ENCODE data around the gene NLGN3.

NLGN3 gene

DNA sequence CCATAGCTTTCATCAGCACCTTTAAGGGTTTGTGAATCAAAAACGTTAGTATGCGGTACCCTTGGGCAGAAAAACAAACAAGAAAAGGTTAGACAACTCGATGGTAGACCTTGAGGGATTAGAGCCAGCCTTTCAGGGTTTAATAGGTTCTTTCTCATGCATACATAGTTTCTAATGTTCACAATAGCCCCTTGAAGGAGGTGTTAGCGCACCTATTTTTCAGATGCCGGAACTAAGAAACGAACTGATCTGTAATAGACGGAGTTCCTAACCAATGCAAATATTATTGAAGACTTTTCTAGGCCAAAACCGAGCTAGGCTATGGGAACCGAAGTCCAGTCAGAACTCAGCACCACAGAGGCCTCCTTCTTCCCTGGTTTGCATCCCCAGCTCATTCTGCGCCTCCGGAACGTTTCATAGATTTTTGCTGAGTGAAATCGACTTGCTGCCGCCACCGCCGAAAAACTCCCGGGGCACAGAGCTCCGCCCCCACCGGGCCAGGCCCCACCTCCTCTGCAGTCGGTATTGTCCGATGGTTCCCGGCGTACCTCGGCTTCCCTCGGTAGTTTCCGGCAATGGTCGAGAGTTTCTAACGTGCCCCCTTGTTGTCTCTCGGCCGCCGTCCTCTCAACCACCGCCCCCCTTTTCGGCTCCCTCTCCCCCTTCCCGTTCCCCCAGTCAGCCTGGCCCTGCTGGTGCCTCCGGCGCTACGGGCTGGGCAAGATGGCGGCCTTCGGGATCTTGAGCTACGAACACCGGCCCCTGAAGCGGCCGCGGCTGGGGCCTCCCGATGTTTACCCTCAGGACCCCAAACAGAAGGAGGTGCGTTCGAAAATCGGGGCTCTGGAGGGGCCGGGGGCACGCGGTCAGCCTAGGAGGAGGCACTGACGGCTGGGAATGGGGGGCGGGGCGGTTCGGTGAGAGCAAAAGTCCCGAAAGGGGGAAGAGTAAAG, 26.3 kb upstream of the NLGN3 start, which contains the start of gene MED12:
Gene MED12 (plus strand): TSS at position 565 of the 953 bp plus-strand sequence. CDS start 159 bp downstream, at position 724.
- DNase-seq (ENCODE audit: low read depth in 2 of 2), result peak; percentile 61 to 77

DNA sequence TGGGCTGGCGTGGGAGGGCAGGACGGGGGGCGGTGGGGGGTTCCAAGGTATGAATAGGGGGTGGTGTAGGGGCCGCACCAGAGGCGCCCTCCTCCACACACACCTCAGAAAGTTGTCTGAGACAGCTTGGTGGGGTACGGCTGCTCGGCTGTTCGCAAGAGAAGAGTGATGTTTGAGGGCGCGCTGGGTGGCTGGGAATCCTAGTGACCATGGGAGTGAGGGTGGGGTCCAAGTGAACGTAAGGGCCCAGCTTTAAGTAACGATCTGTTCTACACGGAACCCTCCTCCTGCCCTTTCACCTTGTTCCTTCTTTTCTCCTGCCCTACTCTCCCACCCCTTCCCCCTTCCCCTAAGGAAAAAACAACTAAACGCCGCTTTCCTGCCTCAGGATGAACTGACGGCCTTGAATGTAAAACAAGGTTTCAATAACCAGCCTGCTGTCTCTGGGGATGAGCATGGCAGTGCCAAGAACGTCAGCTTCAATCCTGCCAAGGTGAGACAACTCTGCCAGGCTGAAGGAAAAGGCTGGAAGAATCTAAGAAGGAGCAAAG, 25.6 kb upstream of the NLGN3 start:
- no peak for DNase-seq (ENCODE audit: low read depth in 2 of 2)

DNA sequence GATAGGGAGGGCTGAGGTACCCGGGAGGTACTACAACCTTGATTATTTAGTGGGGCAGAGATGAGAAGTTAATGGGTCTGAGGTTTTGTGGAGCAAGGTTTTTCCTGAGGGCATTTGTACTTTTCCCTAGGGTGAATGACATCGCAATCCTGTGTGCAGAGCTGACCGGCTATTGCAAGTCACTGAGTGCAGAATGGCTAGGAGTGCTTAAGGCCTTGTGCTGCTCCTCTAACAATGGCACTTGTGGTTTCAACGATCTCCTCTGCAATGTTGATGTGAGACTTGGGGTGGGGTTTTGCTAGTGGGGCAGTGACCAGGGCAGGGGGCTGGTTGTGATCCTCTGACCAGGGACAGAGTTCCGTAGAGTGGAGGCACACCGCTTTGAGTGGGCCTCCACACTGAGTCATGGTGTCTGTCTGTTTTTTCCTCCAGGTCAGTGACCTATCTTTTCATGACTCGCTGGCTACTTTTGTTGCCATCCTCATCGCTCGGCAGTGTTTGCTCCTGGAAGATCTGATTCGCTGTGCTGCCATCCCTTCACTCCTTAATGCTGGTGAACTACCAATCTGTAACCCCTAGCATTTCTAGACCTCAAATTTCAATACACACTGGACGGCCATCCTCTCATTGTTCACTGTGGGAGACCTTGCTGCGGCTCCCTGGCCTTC, 16.3 kb upstream of the NLGN3 start:
- no peak for DNase-seq (ENCODE audit: low read depth in 2 of 2)

DNA sequence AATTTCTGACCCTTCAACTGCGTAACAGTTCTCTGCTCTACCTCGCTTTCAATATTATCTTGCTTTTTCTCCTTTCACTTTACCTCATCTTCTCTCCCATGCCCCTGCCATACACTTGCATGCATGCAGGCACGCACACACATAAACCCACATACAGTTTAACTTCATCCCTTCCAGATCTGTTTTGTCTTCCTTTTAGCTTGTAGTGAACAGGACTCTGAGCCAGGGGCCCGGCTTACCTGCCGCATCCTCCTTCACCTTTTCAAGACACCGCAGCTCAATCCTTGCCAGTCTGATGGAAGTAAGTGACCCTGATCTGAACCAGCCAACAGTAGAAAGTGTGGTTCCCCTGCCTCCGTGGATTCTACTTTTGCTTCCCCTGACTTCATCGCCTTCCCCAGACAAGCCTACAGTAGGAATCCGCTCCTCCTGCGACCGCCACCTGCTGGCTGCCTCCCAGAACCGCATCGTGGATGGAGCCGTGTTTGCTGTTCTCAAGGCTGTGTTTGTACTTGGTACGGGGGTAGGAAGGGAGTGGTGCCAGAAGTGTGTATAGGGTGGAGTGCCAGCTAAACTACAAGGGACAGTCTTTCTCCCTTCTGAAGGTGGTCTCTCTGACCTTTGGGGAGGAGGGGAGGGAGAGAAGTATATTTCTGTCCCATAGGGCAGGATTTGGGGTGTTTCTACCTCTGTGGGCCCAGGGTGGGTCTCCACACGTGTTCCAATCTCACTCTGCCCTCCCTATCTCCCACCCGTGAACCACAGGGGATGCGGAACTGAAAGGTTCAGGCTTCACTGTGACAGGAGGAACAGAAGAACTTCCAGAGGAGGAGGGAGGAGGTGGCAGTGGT, 15.5 kb upstream of the NLGN3 start:
- DNase-seq (ENCODE audit: low read depth in 2 of 2), result peak; percentile 65 to 80

DNA sequence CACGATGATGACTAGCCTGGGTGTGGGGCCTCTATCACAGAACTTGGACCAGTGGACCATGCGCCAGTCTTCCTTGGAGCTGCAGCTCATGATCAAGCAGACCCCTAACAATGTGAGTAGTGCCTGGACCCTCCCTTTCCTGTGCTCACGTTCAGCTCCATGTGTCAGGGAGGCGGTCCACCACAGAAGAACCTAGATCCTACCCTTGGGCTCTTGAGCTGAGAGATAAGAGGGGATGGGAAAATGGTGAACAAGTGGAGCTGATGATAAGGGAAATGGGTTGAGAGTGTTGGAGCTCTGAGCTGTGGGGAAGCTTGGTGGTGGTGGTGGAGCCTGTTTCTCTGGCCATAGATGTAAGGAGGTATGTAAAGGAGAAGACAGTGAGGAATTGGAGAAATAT, 13.1 kb upstream of the NLGN3 start:
- DNase-seq (ENCODE audit: low read depth in 2 of 2), result no peak

DNA sequence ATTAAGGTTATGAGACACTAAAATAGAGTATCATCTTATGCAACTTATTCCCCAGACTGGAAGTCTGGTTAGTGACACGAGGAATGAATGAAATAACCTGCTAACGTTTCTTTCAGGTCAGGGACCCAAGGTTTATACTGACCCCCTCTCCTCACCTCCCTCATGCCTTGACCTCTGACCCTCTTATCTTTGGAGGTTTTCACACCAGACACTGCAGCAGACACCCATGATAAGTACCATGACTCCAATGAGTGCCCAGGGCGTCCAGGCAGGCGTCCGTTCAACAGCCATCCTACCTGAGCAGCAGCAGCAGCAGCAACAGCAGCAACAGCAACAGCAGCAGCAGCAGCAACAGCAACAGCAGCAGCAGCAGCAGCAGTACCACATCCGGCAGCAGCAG, 4.2 kb upstream of the NLGN3 start:
- no peak for DNase-seq (ENCODE audit: low read depth in 2 of 2)

DNA sequence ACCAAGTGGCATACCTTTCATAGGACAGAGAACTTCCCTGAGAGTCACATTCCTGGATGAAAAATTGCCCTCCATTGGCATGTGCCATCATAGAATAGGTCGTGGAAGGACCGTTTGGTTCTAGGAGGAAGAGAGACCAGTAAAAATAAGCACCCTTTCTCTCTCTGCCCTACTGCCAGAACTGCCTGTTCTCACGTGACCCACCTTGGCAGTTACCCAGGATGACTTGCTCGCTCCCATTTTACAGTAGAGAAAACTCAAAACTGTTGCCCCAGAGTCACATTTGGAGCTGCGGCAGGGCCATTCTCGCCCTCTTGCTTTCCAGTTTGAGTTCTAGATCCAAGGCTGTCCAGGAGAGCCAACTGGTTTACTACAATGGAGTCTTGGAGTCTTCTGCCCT, 1.1 kb upstream of the NLGN3 start:
- no peak for DNase-seq (ENCODE audit: low read depth in 2 of 2)

DNA sequence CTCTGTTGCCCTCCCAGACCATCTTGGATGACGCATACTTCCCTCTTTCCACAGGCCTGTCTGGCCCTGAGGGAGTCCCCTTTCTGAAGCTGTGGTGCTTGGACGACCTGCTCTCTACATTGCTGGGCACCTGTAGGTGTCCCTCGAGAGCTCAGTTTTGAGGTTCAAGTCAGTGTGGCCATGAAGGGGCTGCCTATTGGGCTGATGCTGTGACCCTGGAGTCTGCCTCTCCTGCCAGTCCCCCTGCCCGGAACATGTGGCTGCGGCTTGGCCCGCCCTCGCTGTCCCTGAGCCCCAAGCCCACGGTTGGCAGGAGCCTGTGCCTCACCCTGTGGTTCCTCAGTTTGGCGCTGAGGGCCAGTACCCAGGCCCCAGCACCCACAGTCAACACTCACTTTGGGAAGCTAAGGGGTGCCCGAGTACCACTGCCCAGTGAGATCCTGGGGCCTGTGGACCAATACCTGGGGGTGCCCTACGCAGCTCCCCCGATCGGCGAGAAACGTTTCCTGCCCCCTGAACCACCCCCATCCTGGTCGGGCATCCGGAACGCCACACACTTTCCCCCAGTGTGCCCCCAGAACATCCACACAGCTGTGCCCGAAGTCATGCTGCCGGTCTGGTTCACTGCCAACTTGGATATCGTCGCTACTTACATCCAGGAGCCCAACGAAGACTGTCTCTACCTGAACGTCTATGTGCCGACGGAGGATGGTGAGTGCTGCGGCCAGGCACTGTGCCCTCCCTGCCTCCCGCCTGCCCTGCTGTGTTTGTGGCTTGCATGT, 3.0 kb downstream of the NLGN3 start:
- DNase-seq (ENCODE audit: low read depth in 2 of 2), result no peak

DNA sequence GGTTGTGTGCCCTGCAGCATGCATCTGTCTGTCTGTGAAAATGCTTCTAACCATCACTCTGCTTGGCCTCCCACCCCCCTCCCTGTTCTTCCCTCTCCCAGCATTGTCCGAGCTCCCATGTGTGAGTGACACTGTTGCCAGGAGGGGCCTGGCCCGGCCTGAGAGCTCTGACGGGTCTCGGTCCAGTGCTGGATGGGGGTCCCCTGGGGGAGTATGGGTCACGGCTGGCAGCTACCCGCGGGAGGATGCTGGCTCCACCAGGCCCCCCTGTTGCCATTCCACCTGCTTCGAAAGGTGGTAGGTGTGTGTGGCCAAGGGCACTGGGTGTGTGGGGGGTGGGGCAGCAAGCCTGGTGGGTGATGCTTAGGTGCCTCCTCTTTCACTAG, 3.6 kb downstream of the NLGN3 start:
- no peak for DNase-seq (ENCODE audit: low read depth in 2 of 2)

DNA sequence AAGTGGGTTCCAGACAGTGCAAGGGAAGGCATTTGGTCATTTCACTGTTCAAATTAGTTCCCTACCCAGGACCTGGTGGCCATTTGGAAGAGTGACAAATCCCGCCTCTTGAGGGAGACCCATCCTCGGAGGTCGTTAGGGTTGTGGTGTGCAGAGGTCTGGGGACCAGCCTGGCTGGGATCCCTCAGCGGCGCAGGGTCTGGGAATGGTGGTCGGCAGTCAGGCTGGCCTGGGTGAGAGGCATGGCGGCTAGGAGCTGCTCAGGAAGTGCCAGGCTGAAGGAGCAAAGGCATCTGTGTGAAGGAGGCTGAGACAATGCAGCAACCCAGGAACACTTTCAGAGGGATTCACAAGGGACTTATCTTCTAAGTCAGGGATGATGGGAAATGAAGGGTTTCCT, 6.7 kb downstream of the NLGN3 start:
- no peak for DNase-seq (ENCODE audit: low read depth in 2 of 2)

DNA sequence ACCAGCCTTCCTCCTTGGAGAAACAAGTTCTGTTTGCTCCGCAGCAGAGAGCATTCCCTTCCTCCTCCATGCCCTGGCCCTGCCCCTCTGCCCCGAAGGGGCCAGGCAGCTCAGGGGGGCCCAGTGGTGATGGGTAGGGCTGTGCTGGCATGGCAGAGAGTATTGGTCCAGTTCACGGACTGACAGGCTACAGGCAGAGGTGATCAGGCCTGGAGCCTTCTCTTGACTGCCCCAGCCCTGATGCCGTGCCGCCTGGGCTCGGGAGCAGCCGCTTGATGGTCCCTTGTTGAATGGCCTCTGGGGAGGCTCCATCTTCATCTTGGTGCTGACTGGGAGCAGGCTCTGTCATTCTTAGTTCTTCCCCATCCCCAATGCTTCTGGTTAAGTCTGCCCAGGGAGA, 9.6 kb downstream of the NLGN3 start:
- DNase-seq (ENCODE audit: low read depth in 2 of 2), result no peak

DNA sequence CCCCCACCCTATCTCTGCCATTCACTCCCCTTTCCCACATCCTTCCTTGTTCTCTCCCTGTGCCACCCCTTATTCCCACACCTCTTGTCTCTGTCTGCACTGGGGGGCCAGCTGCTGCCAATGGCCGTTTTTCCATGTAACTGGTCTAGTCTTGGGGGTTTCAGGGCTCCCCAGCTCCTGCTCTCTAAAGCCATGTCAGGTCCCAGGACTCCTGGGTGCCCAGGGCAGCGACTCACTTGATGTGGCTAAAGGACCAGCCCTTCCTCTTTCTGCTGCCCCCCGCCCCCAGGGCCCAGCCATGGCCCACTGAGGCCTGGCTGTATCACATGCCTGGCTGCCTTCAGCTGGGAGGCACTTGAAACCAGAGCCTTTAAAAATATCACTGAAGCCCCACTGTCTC, 10.0 kb downstream of the NLGN3 start:
- DNase-seq (ENCODE audit: low read depth in 2 of 2), result no peak

DNA sequence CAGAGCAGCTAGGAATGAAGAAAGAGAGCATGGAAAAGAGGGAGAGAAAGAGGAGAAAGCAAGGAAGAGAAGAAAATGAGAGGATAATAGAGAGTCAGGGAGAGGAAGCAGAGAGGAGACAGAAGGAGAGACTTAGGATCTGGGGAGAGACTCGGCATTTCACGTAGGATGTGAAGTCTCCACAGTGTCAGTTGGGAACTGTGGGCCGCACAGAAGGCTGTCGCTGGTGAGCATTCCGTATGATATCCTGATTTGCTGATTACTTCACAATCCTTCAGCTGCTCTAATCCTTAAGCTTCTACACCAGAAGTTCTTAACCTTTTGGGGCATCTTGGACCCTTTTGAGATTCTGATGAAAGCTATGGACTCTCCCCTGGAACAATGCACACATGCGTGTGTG, 14.0 kb downstream of the NLGN3 start:
- no peak for DNase-seq (ENCODE audit: low read depth in 2 of 2)

DNA sequence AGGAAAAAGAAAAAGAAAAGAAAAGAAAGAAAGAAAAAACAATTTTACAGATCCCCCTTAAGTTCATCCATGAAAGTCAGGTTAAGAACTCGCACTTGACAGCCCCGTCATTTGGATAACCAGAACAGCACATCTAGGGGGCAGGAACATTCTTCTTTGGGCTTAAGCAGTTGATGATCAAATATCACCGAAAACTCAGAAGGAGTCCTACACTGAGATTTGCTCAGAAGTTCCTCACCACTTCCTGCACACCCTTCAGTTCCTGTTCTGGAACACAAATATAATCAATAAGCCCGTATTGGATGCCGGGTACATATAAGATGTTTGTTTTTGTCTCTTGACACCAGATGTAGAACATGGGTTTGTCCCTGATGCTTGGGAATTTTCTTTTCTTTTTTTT, 14.7 kb downstream of the NLGN3 start:
- DNase-seq (ENCODE audit: low read depth in 2 of 2), result no peak

DNA sequence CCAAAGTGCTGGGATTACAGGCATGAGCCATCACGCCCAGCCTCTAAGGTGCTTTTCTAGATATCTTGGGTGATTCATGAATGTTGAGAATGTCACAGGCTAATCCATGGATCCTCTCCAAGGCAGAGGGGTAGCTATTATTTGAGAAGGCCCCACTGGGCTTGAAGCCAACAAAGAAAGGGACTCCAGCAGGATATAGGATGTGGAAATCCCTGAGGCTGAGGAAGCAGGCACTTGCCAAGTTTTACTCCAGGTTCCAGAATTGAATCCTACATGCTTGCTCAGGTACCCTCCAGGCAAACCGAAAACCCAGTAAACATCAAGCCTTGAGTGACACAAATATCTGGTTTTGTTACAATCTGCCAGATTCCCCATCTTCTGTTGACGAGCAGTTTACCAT, 15.8 kb downstream of the NLGN3 start:
- no peak for DNase-seq (ENCODE audit: low read depth in 2 of 2)

DNA sequence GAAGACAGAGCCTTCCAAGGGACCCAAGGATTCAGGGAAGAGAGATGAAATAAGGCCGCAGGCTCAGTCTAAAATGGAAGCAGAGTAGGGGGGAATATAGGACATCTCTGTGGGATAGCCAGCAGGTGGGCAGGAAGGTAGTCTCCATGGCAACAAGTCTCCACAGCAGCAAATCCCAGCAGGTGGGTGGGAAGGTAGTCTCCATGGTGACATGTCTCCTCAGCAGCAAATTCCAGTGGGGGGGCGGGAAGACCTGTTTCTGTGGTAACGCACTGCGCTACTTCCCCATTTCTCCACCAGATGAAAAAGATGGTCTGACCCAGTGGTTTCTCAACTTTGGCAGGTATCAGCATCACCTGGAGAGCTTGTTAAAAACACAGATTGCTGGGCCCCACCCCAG, 18.3 kb downstream of the NLGN3 start:
- no peak for DNase-seq (ENCODE audit: low read depth in 2 of 2)

DNA sequence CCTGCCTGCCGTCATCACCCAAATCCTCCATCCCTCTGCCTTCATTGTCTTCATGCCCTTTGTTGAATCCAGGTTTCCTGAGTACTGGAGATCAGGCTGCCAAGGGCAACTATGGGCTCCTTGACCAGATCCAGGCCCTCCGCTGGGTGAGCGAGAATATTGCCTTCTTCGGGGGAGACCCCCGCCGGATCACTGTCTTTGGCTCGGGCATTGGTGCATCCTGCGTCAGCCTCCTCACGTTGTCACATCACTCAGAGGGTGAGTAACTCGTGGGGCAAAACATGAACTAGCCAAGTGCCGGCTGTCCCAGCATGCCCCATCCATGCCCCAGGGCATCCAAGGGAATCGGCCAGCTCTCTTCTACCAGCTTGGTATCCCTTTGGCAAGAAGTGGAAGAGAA, 19.4 kb downstream of the NLGN3 start:
- DNase-seq (ENCODE audit: low read depth in 2 of 2), result no peak

DNA sequence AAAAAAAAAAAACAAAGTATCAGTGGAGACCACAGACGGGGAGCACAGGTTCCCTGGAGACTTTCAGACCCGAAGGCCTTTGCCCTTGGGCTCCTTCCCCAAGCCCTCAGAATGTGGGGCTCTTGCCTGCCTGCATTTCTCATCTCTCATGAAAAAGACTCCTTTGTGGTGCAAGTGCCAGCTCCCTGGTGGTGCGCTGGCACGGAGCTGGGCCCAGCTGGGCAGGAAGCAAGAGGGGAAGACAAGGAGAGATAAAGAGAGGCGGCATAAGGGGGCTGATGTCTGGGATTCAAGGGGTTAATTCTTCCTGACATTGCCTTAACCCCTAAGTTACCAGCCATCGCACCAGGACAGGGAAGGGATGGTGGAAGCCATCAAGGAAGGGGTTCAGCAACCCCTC, 21.8 kb downstream of the NLGN3 start:
- no peak for DNase-seq (ENCODE audit: low read depth in 2 of 2)

DNA sequence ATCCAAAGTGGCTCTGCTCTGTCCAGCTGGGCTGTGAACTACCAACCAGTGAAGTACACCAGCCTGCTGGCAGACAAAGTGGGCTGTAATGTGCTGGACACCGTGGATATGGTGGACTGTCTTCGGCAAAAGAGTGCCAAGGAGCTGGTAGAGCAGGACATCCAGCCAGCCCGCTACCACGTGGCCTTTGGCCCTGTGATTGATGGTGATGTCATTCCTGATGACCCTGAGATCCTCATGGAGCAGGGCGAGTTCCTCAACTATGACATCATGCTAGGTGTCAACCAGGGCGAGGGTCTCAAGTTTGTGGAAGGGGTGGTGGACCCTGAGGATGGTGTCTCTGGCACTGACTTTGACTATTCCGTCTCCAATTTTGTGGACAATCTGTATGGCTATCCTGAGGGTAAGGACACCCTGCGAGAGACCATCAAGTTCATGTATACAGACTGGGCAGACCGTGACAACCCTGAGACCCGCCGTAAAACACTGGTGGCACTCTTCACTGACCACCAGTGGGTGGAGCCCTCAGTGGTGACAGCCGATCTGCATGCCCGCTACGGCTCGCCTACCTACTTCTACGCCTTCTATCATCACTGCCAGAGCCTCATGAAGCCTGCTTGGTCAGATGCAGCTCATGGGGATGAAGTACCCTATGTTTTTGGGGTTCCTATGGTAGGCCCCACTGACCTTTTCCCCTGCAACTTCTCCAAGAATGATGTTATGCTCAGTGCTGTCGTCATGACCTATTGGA, 22.6 kb downstream of the NLGN3 start:
- no peak for DNase-seq (ENCODE audit: low read depth in 2 of 2)

DNA sequence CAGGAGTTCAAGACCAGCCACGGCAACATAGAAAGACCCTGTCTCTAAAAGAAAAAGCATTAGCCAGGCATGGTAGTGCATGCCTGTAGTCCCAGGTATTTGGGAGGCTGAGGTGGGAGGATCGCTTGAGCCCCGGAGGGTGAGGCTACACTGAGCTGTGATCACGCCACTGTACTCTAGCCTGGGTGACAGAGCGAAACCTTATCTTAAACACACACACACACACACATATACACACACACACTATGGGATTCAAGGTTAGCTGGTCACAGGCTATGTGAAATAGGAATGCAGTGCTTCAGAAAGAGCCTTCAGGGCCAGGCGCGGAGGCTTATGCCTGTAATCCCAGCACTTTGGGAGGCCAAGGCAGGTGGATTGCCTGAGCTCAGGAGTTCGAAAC, 23.5 kb downstream of the NLGN3 start:
- no peak for DNase-seq (ENCODE audit: low read depth in 2 of 2)
